ENCODE data around the gene PGBD1. TPM values are rescaled to one million over a fixed set of nuclear protein-coding genes. Genes with fewer than 3 reads are reported as not detected.

The PGBD1 gene
- total RNA-seq, 1 experiment from 2014 or later = 6.8 TPM

GRCh38 chr6:28258877-28259777 is 22.2 kb upstream of the PGBD1 start, which contains the start of gene NKAPL:
Gene NKAPL, plus strand, starts transcription at chr6:28259297. Its CDS starts 75 bp downstream, at chr6:28259372.
- peak; percentile 32 for DNase-seq
- Histone ChIP-seq H3K4me3 (ENCODE audit: insufficient read depth, low read depth, low read length) (peak within 1 kb of the TSS; percentile 25; the same call in 1 of the 2 replicates), H3K27me3 (ENCODE audit: control insufficient read depth, insufficient read depth, low read length) (peaks cover 6% of the 10 kb centered on the region), H3K36me3 (replicated peaks; ENCODE audit: control insufficient read depth, insufficient read depth, low read length) (no peaks in the 10 kb centered on the region)

DNA sequence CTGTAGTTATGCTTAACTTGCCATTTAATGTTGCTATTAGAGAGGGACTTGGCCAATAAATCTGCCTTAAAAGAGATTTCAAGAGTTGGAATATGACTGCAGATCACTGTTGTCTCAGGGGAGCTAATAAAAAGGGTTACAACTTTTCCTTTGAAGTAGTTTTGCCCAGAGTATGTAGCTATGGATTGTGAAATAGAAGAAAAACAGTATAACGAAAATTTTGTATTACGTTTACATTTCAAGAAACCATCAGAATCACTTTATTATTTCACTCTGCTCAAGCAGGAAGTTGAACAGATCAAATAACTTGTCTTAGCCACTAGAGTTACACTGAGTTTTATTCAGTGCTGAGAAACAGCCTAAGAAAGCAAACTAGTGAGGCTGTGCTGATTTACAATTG is 17.4 kb upstream of the PGBD1 start:
- H3K36me3 ChIP-seq (replicated peaks; ENCODE audit: control insufficient read depth, insufficient read depth, low read length) = no peaks in the 10 kb centered on the region
- no peak overlapping the region for H3K4me3 ChIP-seq (ENCODE audit: insufficient read depth, low read depth, low read length)
- peaks cover 5% of the 10 kb centered on the region for H3K27me3 ChIP-seq (ENCODE audit: control insufficient read depth, insufficient read depth, low read length)
- DNase-seq = no peak

DNA sequence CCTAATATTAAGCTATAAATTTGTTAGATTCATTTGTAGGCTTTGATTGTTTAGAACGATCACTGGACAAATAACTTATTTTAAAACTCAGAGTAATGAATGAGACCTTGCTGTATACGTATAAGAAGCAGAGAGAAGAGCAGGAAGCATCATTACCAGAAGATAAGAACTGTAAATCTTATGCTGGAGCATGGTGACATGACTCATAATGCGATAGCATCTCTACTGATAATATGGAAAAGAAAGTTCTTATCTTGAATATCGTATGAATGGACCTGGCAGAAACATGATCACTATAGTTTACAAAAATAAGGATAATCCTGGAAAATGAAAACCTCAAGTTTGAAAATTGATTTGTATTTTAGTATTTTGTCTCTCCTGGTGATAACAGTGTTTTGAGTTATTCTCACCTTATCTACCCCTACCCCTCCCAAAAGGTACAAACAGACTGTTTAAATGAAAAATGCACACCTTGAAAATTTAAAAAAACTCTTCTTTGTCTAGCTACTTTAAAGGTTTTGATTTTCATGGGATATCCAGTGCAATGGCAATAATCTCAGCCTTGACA is 16.5 kb upstream of the PGBD1 start:
- no peaks in the 10 kb centered on the region for H3K36me3 ChIP-seq (replicated peaks; ENCODE audit: control insufficient read depth, insufficient read depth, low read length)
- no peak overlapping the region for H3K4me3 ChIP-seq (ENCODE audit: insufficient read depth, low read depth, low read length)
- H3K27me3 ChIP-seq (ENCODE audit: control insufficient read depth, insufficient read depth, low read length) = peaks cover 2% of the 10 kb centered on the region; the same call in 1 of the 2 replicates
- DNase-seq = no peak

- Histone ChIP-seq H3K36me3 (replicated peaks; ENCODE audit: control insufficient read depth, insufficient read depth, low read length) (no peaks in the 10 kb centered on the region), H3K4me3 (ENCODE audit: insufficient read depth, low read depth, low read length) (peak overlapping the region; percentile 69), H3K27me3 (ENCODE audit: control insufficient read depth, insufficient read depth, low read length) (no peaks in the 10 kb centered on the region)
- DNase-seq = no peak
These were observed 14.8 kb upstream of the PGBD1 start for GRCh38 chr6:28266563-28266961.

DNA sequence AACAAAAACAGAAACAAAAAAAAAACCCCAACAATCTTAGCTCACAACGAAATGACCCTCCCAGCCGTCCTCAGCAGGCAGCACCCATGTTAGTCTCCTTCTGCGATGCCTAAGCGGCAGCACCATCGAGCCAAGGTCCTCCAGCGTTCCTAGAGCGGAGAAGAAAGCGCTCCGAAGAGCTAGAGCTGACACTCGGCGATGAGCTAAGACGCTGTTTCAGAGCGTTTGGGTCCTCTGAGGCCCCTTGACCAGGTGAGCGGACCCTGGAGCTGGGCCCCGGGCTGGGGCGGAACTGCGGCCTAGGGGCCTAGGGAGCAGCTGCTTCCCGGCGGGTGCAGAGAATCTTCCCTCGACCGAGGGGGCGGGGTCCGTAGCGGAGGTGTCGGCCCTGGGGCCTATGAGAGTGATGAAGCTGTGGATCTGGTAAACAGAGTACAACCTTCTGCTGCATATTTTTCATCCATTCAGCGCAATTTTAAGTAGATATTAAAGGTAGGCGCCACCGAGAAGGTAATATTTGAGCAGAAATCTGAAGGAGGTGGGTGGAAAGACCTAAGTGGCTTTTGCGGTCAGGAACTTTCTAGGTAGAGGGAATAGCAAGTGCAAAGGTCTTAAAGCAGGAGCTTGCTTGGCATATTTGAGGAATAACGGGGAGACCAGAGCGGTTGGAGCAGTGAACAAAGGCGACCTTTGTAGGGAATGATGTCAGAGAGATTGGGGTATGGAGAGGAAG is 14.2 kb upstream of the PGBD1 start, which contains the start of gene ZSCAN26:
TSS of gene ZSCAN26 (plus strand) at position 182 of the 733 bp plus-strand sequence. CDS start 4,777 bp downstream, outside the sequence.
- no peaks in the 10 kb centered on the region for H3K27me3 ChIP-seq (ENCODE audit: control insufficient read depth, insufficient read depth, low read length)
- peaks cover 1% of the 10 kb centered on the region for H3K36me3 ChIP-seq (replicated peaks; ENCODE audit: control insufficient read depth, insufficient read depth, low read length)
- peak within 1 kb of the TSS; percentile 69 for H3K4me3 ChIP-seq (ENCODE audit: insufficient read depth, low read depth, low read length)
- peak; percentile 87 for DNase-seq

GRCh38 chr6:28267695-28268059 is 13.7 kb upstream of the PGBD1 start:
- H3K27me3 ChIP-seq (ENCODE audit: control insufficient read depth, insufficient read depth, low read length) = no peaks in the 10 kb centered on the region
- peaks cover 3% of the 10 kb centered on the region for H3K36me3 ChIP-seq (replicated peaks; ENCODE audit: control insufficient read depth, insufficient read depth, low read length)
- H3K4me3 ChIP-seq (ENCODE audit: insufficient read depth, low read depth, low read length) = peak overlapping the region; percentile 69
- DNase-seq = no peak

GRCh38 chr6:28269492-28269891 is 11.9 kb upstream of the PGBD1 start:
- H3K4me3 ChIP-seq (ENCODE audit: insufficient read depth, low read depth, low read length) = no peak overlapping the region
- DNase-seq = no peak
- H3K27me3 ChIP-seq (ENCODE audit: control insufficient read depth, insufficient read depth, low read length) = no peaks in the 10 kb centered on the region
- peaks cover 4% of the 10 kb centered on the region for H3K36me3 ChIP-seq (replicated peaks; ENCODE audit: control insufficient read depth, insufficient read depth, low read length)

DNA sequence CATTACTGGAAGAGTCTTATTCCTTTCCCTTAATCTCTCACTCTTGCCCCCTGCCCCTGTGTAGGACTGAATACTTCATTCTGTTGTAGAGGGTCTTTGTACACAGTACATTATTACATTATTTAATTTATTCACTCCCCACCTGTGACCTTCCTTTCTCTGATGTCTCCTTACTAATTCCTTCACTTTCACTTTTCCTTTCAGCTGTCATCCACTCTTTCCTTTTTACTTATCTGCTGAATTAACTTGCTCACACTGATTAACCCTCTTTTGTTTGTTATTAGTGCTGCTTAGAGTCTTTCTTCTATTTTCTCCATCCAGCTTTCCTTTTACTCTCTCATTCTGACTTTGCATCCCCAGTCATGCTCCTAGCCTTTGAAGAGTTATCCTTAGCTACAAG is 6.5 kb upstream of the PGBD1 start:
- Histone ChIP-seq H3K36me3 (replicated peaks; ENCODE audit: control insufficient read depth, insufficient read depth, low read length) (peaks cover 7% of the 10 kb centered on the region), H3K4me3 (ENCODE audit: insufficient read depth, low read depth, low read length) (no peak overlapping the region), H3K27me3 (ENCODE audit: control insufficient read depth, insufficient read depth, low read length) (no peaks in the 10 kb centered on the region)
- no peak for DNase-seq

GRCh38 chr6:28277746-28278145 is 3.6 kb upstream of the PGBD1 start:
- Histone ChIP-seq H3K27me3 (ENCODE audit: control insufficient read depth, insufficient read depth, low read length) (no peaks in the 10 kb centered on the region; the same call in 1 of the 2 replicates), H3K4me3 (ENCODE audit: insufficient read depth, low read depth, low read length) (no peak overlapping the region), H3K36me3 (replicated peaks; ENCODE audit: control insufficient read depth, insufficient read depth, low read length) (peaks cover 4% of the 10 kb centered on the region)
- DNase-seq = no peak

DNA sequence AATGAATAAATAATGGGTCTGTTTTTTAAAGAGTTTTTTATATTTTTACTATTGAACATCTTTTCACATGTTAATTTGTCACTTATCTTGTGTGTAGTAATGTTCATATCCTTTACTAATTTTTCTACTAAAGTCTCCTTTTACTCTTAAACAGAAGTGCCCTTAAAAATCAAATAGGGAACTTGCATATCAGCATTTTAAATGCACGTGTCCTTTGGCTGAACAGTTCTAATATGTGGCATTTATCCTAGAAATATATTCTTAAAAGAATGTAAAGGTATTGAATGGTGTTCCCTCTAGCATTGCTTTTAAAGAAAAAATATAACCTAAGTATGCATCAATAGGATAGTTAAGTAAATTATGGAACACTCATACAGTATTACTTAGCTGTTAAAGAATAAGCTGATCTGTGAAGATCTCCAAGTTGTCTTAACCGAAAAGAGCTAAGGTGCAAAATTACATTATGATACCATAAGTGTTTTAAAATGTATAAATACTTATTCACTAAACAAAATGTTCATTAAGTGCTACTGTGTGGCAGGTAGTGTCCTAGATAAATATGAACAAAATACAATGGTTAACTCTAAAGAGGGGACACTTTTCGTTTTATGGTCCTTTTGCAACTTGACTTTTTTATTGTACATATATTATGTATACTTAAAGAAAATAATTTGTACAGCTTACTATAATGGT is 631 bp upstream of the PGBD1 start:
- peak overlapping the region; percentile 75 for H3K4me3 ChIP-seq (ENCODE audit: insufficient read depth, low read depth, low read length)
- peaks cover 9% of the 10 kb centered on the region for H3K36me3 ChIP-seq (replicated peaks; ENCODE audit: control insufficient read depth, insufficient read depth, low read length)
- DNase-seq = no peak
- no peaks in the 10 kb centered on the region; the same call in 1 of the 2 replicates for H3K27me3 ChIP-seq (ENCODE audit: control insufficient read depth, insufficient read depth, low read length)

GRCh38 chr6:28282926-28283325 is 1.6 kb downstream of the PGBD1 start:
- DNase-seq = no peak
- Histone ChIP-seq H3K36me3 (replicated peaks; ENCODE audit: control insufficient read depth, insufficient read depth, low read length) (peaks cover 11% of the 10 kb centered on the region), H3K4me3 (ENCODE audit: insufficient read depth, low read depth, low read length) (no peak overlapping the region), H3K27me3 (ENCODE audit: control insufficient read depth, insufficient read depth, low read length) (no peaks in the 10 kb centered on the region; the same call in 1 of the 2 replicates)

- Histone ChIP-seq H3K27me3 (ENCODE audit: control insufficient read depth, insufficient read depth, low read length) (no peaks in the 10 kb centered on the region), H3K4me3 (ENCODE audit: insufficient read depth, low read depth, low read length) (no peak overlapping the region), H3K36me3 (replicated peaks; ENCODE audit: control insufficient read depth, insufficient read depth, low read length) (peaks cover 5% of the 10 kb centered on the region)
- DNase-seq = no peak
These were observed 10.2 kb downstream of the PGBD1 start for GRCh38 chr6:28291573-28291972.

DNA sequence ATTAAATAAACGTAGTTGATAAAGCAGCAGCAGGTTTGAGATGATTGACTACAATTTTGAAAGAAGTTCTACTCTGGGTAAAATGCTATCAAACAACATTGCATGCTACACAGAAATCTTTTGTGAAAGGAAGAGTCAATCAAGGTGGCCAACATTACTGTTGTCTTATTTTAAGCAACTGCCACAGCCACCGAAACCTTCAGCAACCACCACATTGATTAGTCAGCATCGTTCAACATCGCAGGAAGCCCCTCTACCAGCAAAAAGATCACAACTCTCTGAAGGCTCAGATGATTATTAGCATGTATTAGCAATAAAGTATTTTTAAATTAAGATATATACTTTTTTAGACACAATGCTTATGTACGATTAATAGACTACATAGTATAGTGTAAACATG is 14.0 kb downstream of the PGBD1 start:
- DNase-seq = no peak
- no peaks in the 10 kb centered on the region for H3K27me3 ChIP-seq (ENCODE audit: control insufficient read depth, insufficient read depth, low read length)
- no peak overlapping the region for H3K4me3 ChIP-seq (ENCODE audit: insufficient read depth, low read depth, low read length)
- peaks cover 4% of the 10 kb centered on the region for H3K36me3 ChIP-seq (replicated peaks; ENCODE audit: control insufficient read depth, insufficient read depth, low read length)

DNA sequence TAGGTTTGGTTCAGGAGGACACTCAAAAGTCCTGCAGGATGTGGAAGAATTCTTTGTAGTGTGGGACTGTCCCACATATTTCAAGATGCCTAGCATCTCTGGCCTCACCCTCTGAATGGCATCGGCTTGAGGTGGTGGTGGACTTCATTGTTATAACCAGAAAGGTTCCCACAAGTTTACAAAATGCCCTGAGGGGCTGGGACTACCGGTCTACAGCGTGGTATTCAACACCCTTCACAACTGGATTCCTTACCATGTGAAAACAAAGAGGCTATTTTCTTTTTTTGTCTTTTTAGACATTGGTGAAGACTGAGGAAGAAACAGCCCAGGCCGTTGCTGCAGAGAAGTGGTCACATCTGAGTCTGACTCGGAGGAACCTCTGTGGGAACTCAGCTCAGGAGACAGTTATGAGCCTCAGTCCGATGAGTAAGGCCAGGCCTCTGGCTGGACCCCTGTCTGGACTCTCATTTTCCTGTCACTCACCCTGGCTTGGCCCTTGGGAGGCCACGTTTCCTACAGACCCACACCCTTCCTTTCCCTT is 15.2 kb downstream of the PGBD1 start:
- H3K27me3 ChIP-seq (ENCODE audit: control insufficient read depth, insufficient read depth, low read length) = no peaks in the 10 kb centered on the region
- no peak overlapping the region for H3K4me3 ChIP-seq (ENCODE audit: insufficient read depth, low read depth, low read length)
- peaks cover 4% of the 10 kb centered on the region for H3K36me3 ChIP-seq (replicated peaks; ENCODE audit: control insufficient read depth, insufficient read depth, low read length)
- DNase-seq = no peak

Measured in H7 (cell line).